ENCODE measurements around the gene DUSP1. TPM values are rescaled to one million over a fixed set of nuclear protein-coding genes. Genes with fewer than 3 reads are reported as not detected.

DUSP1 gene
- total RNA-seq, 1 donor from 2014 or later, result 6.4 TPM

- intact Hi-C loops (cut with micrococcal nuclease), result loop anchor here (5.0 kb wide), 2 partner anchors 579 to 654 kb away; partner anchors contain the start of gene STK10
Observed at GRCh38 chr5:172766287-172767108, 4.5 kb downstream of the DUSP1 start.

- intact Hi-C loops (cut with micrococcal nuclease), result loop anchor here (1.0 to 5.0 kb wide), 6 partner anchors 41 to 654 kb away; partner anchors contain the start of genes ERGIC1, RPL26L1 and STK10
Observed at GRCh38 chr5:172765766-172766286, 5.2 kb downstream of the DUSP1 start.

- intact Hi-C loops (cut with micrococcal nuclease), result loop anchor here (1.0 to 5.0 kb wide), 6 partner anchors 42 to 653 kb away; partner anchors contain the start of genes ERGIC1, RPL26L1 and STK10
Observed at GRCh38 chr5:172764861-172765765, 5.9 kb downstream of the DUSP1 start.

GRCh38 chr5:172763120-172763464 is 7.9 kb downstream of the DUSP1 start:
- intact Hi-C loops (cut with micrococcal nuclease), result no loop called here

- intact Hi-C loops (cut with micrococcal nuclease), result no loop called here
Observed at GRCh38 chr5:172762214-172763119, 8.5 kb downstream of the DUSP1 start.

- intact Hi-C loops (cut with micrococcal nuclease), result no loop called here
Observed at GRCh38 chr5:172760959-172761358, 10.0 kb downstream of the DUSP1 start.

DNA sequence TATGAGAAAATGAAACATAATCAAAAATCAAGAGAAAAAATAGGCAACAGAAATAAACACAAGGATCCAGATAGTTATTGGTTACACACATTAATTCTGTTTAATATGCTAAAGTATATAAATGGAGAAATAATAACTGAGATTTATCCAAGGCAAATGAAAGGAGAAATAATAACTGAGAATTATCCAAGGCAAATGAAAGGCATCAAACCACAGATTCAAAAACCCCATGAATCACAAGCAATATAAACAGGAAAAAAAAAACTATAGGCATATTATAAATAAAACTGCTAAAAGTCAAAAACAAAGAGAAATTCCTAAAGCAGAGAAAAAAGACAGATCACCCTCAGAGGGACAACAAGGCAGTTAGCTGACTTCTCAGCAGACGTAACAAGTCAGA is 10.9 kb downstream of the DUSP1 start:
- intact Hi-C loops (cut with micrococcal nuclease), result no loop called here

GRCh38 chr5:172758834-172759149 is 12.2 kb downstream of the DUSP1 start:
- intact Hi-C loops (cut with micrococcal nuclease), result no loop called here

GRCh38 chr5:172758077-172758833 is 12.7 kb downstream of the DUSP1 start:
- intact Hi-C loops (cut with micrococcal nuclease), result no loop called here

DNA sequence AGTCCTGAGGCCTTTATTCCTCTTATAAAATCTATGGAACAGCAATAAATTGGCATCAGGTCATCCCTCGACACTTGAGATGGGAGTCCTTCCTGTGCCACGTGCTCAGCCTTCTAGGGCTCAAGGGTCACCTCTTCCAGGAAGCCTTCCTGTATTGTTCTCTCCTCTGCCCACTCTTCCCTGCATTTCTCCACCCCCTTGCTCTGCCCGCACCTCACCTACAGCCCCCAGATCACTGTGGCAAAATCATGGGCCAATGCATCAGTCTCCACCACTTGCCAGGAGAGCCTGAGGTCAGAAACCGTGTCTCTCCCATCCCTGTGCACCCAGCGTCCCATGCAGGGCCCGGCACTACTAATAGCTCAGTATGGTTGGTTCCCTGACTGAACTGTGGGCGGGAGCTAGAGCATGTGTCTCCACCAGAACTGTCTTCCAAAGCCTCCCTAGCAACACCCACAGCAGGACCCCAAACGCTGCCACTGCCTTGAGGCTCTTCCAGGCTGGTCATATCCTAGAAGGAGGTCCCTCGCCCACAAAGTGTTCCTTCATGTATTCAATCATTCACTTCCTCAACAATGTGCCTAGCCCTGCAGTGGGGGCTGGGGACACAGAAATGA is 13.5 kb downstream of the DUSP1 start:
- intact Hi-C loops (cut with micrococcal nuclease), result no loop called here

GRCh38 chr5:172756764-172757393 is 14.1 kb downstream of the DUSP1 start:
- intact Hi-C loops (cut with micrococcal nuclease), result no loop called here

- intact Hi-C loops (cut with micrococcal nuclease), result no loop called here
Observed at GRCh38 chr5:172754596-172755356, 16.2 kb downstream of the DUSP1 start.

- intact Hi-C loops (cut with micrococcal nuclease), result no loop called here
Observed at GRCh38 chr5:172753101-172753500, 17.9 kb downstream of the DUSP1 start.

DNA sequence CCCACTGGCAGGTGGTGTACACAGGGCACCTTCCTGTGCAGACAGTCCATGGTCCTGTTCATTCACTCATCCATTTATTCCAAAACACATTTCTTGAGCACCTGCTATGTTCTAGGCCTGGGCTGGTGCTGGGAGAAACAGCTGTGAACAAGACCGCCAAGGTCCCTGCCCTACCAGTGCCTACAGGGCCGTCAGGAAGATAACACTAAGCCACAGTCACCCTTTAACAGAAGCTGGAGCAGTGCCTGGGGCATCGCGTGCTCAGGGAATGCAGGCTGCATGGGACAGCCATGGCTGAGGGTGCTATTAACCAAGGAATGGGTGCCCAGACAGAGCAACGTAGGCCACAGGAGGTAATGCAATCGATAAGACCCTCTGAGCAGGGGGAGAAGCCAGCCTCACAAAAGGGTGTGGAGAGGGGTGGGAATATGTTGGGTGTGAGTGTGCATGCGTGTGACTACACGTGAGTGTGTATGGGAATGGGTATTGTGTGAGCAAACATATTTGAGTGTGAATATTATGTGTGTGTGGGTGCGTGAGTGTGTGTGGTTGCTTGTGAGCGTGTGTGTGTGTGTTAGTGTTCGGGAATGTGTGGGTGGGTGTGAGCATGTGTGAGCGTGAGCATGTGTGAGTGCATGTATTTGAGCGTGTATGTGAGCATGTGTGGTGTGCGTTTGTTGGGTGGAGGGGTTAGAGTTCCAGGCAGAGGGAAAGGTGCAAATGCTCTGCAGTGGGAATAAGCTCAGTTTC is 19.1 kb downstream of the DUSP1 start:
- intact Hi-C loops (cut with micrococcal nuclease), result no loop called here

DNA sequence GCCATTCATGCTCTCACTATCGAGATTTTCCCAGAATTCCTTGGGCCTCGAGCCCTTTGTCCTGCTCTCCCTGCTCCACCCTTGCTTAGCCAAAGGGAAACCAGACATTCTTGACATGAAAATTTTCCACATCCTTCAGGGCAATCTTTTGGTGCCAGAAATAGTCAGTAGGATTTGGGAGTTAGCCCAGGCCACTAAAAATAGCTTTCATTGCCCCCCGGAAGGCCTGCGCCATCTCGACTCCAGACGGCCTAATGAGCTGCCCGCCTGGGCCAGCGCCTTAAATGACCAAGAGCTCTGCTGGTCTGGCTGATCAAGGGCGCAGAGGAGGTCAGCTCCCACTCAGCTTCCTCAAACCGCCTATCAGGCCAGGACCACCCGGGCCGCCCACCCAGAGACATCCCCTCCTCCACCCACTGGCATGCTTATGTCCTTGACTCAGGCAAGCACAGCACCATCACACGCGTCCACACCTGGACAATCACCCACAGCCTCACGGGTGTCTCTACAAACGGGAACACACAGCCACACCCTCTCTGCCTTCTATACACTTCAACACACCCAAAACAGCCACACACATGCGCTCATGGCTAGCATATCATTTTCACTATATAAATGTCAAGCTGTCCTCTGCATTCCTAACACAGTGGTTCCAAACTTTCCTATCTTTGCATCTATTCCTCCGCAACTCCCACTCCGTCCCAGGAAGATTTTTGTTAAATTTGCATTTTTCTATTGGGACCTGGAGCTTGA is 20.9 kb downstream of the DUSP1 start:
- intact Hi-C loops (cut with micrococcal nuclease), result no loop called here

DNA sequence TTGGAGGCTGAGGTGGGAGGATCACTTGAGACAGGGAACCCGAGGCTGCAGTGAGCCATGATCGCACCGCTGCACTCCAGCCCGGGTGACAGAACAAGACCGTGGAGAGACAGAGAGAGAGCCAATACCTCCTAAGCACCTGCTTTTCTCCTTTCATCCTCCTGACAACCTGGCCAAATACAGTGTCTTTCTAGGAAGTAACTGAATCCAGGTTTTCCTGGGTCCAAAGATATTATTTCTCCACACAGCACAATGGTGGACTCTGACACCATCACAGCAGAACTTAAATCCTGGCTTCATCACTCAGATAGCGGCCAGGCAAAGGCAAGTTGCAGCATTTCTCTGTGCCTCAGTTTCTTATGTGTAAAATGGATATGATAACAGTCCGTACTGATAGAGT is 21.9 kb downstream of the DUSP1 start:
- intact Hi-C loops (cut with micrococcal nuclease), result no loop called here

GRCh38 chr5:172748341-172748843 is 22.6 kb downstream of the DUSP1 start:
- intact Hi-C loops (cut with micrococcal nuclease), result no loop called here

Data from T-helper 2 cell treated with Interferon-gamma antibody and Interleukin-4, amounts not matched to agents 100 ng/mL and 5 ng/mL, for 36 hours (primary cell).